Sigmoid colon (tissue), 7 donors: Measurements from ENCODE around the gene PRDX1. TPM values are rescaled to one million over a fixed set of nuclear protein-coding genes. Genes with fewer than 3 reads are reported as not detected.

ENCODE experiments used
- DNase-seq: peaks from one replicate; pipeline ENCODE4 v3.0.0-alpha.2; 2019
- H3K27ac ChIP-seq, 4 donors: fragments of 200-600 bp; sonication (generic); one replicate each; pipeline ENCODE4 v1.5.1; 2016 to 2019; ENCODE audit warnings: mild to moderate bottlenecking in 1 of 4
- H3K27me3 ChIP-seq, 3 donors: fragments of 200-600 bp; sonication (generic); one replicate each; pipeline ENCODE4 v1.5.1; 2019; ENCODE audit warnings: mild to moderate bottlenecking in 1 of 3
- H3K36me3 ChIP-seq, 4 donors: fragments of 200-600 bp; sonication (generic); one replicate each; pipeline ENCODE4 v1.5.1; 2016 to 2019
- H3K4me1 ChIP-seq, 4 donors: fragments of 200-600 bp; sonication (generic); one replicate each; pipeline ENCODE4 v1.5.1; 2017 to 2019
- H3K4me3 ChIP-seq, 4 donors: fragments of 200-600 bp; sonication (generic); one replicate each; pipeline ENCODE4 v1.5.1; 2017 to 2019; ENCODE audit warnings: mild to moderate bottlenecking in 2 of 4, moderate library complexity in 1 of 4
- H3K9me3 ChIP-seq, 4 donors: fragments of 200-600 bp in 3 of 4; sonication (generic) in 3 of 4; one replicate each; pipeline versions ENCODE4 v1.5.1 to v1.6.1; 2013 to 2019
- EP300 ChIP-seq, 4 donors: sonication (generic); formaldehyde crosslinking; IDR thresholded peaks; one replicate each; pipeline ENCODE4 v1.6.1; 2017; ENCODE audit warnings: antibody characterized with exemption in 4 of 4
- POLR2A ChIP-seq, 2 donors: fragments of 450-650 bp; IDR thresholded peaks; one replicate each; pipeline ENCODE4 v1.6.1; 2016; ENCODE audit warnings: antibody characterized with exemption in 2 of 2, mild to moderate bottlenecking in 2 of 2, moderate library complexity in 2 of 2
- POLR2AphosphoS5 ChIP-seq, 4 donors: sonication (generic); formaldehyde crosslinking; IDR thresholded peaks; one replicate each; pipeline ENCODE4 v1.6.1; 2017; ENCODE audit warnings: antibody characterized with exemption in 4 of 4
- WGBS, 2 donors: extraction: QIAGEN DNeasy Blood & Tissue Kit; methylation state at CpG; one replicate each; pipeline ENCODE4 v1.1.7; 2013; 5-methylcytosine and 5-hydroxymethylcytosine counted together
- intact Hi-C: fragments of 100-400 bp; cut with DNase I; formaldehyde crosslinking; loops from one replicate; pipeline ENCODE4 v1.15.1; 2023
- polyA plus RNA-seq, 3 donors: library from polyadenylated mRNA; stranded (reverse); fragments of 200-250 nt; gene quantifications; one replicate each; pipeline ENCODE4 v1.2.3, GENCODE V29; 2013
- total RNA-seq, 4 donors: library from RNA; depleted of rRNA; stranded (reverse); fragments of >200 nt; gene quantifications; one replicate each; pipeline ENCODE4 v1.1.0, GENCODE V29; 2016
- TF ChIP-seq, protein P1 (sequence below), 4 experiments: fragments of 450-650 bp in 3 of 4; fragments of 200-600 bp in 1 of 4; IDR thresholded peaks; one replicate each; pipeline ENCODE4 v1.5.1; 2016 to 2019; ENCODE audit warnings: antibody characterized with exemption in 4 of 4, mild to moderate bottlenecking in 3 of 4, moderate library complexity in 2 of 4
- donor health status: healthy with polysubstance abuse.
- donor health status: Bipolar disorder and iron deficiency.
- donor health status: healthy.

The PRDX1 gene
- total and polyA plus RNA-seq, 7 donors = 169 to 661 (median 257) TPM

DNA sequence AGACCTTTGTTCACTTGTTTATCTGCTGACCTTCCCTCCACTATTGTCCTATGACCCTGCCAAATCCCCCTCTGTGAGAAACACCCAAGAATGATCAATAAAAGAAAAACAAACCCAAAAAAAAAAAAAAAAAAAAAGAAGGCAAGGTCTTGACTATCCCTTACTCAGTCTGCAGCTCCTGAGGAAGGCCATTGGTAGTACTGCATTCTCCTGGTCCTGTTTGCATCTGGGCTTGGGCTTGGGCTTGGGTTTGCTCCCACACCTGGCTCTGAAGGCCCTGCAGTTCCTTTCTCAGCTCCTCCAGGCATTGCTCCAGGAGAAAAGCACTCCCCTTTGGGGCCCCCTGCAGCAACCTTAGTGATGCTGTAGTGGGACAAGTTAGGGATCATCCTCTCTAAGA lies 23.4 kb downstream of the PRDX1 start:
- Histone ChIP-seq H3K27me3 (no peaks in the 10 kb centered on the region), H3K36me3 (no peaks in the 10 kb centered on the region), H3K4me1 (peaks cover 0 to 18% (median 15%) of the 10 kb centered on the region in 4 donors), H3K4me3 (no peak overlapping the region), H3K27ac (no peak overlapping the region), H3K9me3 (no peaks in the 10 kb centered on the region)
- DNase-seq = no peak
- TF ChIP-seq POLR2A (IDR thresholded peaks at IDR 0.05) (no peak), EP300 (IDR thresholded peaks at IDR 0.05) (no peak), POLR2AphosphoS5 (IDR thresholded peaks at IDR 0.05) (no peak)
- TF ChIP-seq, protein P1, sequence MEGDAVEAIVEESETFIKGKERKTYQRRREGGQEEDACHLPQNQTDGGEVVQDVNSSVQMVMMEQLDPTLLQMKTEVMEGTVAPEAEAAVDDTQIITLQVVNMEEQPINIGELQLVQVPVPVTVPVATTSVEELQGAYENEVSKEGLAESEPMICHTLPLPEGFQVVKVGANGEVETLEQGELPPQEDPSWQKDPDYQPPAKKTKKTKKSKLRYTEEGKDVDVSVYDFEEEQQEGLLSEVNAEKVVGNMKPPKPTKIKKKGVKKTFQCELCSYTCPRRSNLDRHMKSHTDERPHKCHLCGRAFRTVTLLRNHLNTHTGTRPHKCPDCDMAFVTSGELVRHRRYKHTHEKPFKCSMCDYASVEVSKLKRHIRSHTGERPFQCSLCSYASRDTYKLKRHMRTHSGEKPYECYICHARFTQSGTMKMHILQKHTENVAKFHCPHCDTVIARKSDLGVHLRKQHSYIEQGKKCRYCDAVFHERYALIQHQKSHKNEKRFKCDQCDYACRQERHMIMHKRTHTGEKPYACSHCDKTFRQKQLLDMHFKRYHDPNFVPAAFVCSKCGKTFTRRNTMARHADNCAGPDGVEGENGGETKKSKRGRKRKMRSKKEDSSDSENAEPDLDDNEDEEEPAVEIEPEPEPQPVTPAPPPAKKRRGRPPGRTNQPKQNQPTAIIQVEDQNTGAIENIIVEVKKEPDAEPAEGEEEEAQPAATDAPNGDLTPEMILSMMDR (IDR thresholded peaks at IDR 0.05) = no peak
- intact Hi-C loops = loop anchor here (10.0 kb wide), 1 partner anchor 693 kb away; the partner anchor contains the start of genes BTBD19, DYNLT4 and PLK3

DNA sequence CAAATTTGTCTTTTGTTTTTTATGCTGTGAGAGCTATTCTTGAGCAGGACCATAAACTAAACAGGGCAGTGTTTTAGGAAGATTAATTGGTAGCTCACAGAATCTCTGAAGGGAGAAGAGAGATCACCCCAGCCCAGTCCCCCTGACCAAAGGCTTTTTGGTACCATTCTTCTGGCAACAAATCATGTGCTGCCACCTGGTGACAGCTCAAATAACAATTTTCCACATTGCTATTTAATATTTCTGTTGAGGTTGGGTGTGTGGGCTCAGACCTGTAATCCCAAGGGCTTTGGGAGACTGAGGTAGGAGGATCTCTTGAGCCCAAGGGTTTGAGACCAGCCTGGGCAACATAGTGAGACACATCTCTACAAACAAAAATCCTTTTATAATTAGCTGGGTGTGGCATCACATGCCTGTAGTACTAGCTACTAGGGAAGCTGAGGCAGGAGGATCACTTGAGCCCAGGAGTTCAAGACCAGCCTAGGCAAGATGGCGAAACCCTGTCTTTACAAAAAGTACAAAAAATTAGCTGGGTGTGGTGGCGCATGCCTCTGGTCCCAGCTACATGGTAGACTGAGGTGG lies 28.5 kb downstream of the PRDX1 start:
- no peak overlapping the region for H3K27ac ChIP-seq
- no peak for DNase-seq
- H3K4me3 ChIP-seq = no peak overlapping the region
- intact Hi-C loops = loop anchor here (5.0 to 10.0 kb wide), 3 partner anchors 151 to 688 kb away; partner anchors contain the start of genes BTBD19, DYNLT4, MUTYH and PLK3
- 67 to 81% methylated on average over 2 of the region's 2 CpGs for whole genome bisulfite sequencing, 2 donors
- TF ChIP-seq POLR2AphosphoS5 (IDR thresholded peaks at IDR 0.05) (no peak), EP300 (IDR thresholded peaks at IDR 0.05) (no peak)
- TF ChIP-seq, protein P1 (IDR thresholded peaks at IDR 0.05) = peak in 3 of 4 experiments; percentile 28 to 52 (median 46)
- H3K9me3 ChIP-seq = no peaks in the 10 kb centered on the region
- H3K4me1 ChIP-seq = peaks cover 0 to 13% (median 10%) of the 10 kb centered on the region in 4 donors
- no peaks in the 10 kb centered on the region for H3K27me3 ChIP-seq
- no peaks in the 10 kb centered on the region for H3K36me3 ChIP-seq

DNA sequence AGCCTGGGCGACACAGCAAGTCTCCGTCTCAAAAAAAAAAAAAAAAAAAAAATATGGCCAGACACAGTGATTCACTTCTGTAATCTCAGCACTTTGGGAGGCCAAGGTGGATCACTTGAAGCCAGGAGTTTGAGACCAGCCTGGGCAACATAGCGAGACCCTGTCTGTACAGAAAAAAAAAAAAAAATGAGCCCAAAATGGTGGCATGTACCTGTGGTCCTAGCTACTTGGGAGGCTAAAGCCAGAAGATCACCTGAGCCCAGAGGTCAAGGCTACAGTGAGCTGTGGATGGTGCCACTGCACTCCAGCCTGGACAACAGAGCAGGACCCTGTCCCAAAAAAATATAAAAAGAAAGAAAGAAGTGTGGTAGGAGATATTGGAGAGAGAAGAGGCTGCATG lies 29.0 kb downstream of the PRDX1 start:
- WGBS, 2 donors = 83 to 85% methylated on average over 3 of the region's 3 CpGs
- DNase-seq = no peak
- Histone ChIP-seq H3K27me3 (no peaks in the 10 kb centered on the region), H3K36me3 (no peaks in the 10 kb centered on the region), H3K4me1 (peaks cover 0 to 13% (median 10%) of the 10 kb centered on the region in 4 donors), H3K9me3 (no peaks in the 10 kb centered on the region), H3K27ac (no peak overlapping the region), H3K4me3 (no peak overlapping the region)
- no peak for TF ChIP-seq EP300 (IDR thresholded peaks at IDR 0.05)
- TF ChIP-seq, protein P1 (IDR thresholded peaks at IDR 0.05) = no peak
- TF ChIP-seq POLR2A (IDR thresholded peaks at IDR 0.05) = no peak
- TF ChIP-seq POLR2AphosphoS5 (IDR thresholded peaks at IDR 0.05) = no peak
- intact Hi-C loops = loop anchor here (1.0 to 10.0 kb wide), 4 partner anchors 132 to 688 kb away; partner anchors contain the start of genes BTBD19, DYNLT4, MUTYH and PLK3

GRCh38 chr1:45491487-45492260 lies 30.0 kb downstream of the PRDX1 start:
- H3K27me3 ChIP-seq = no peaks in the 10 kb centered on the region
- peak overlapping the region; percentile 38 to 88 (median 78) for H3K27ac ChIP-seq
- no peak for DNase-seq
- no peaks in the 10 kb centered on the region for H3K36me3 ChIP-seq
- H3K4me3 ChIP-seq = peak overlapping the region; percentile 84 to 95 (median 90)
- WGBS, 2 donors = 42 to 51% methylated on average over 19 of the region's 19 CpGs
- no peak for TF ChIP-seq POLR2AphosphoS5 (IDR thresholded peaks at IDR 0.05)
- TF ChIP-seq, protein P1 (IDR thresholded peaks at IDR 0.05) = no peak
- no peak for TF ChIP-seq EP300 (IDR thresholded peaks at IDR 0.05)
- TF ChIP-seq POLR2A (IDR thresholded peaks at IDR 0.05) = no peak
- H3K4me1 ChIP-seq = peaks cover 0 to 13% (median 10%) of the 10 kb centered on the region in 4 donors
- intact Hi-C loops = loop anchor here (1.0 to 10.0 kb wide), 5 partner anchors 131 to 687 kb away; partner anchors contain the start of genes BTBD19, DYNLT4, MUTYH and PLK3
- no peaks in the 10 kb centered on the region for H3K9me3 ChIP-seq
